NCI-H1417 (cell line): ENCODE measurements around the gene ESR1.

Experiments
- DNase-seq, 3 experiments: peaks; one replicate each; lab custom pipeline; 2025; lab: John Stamatoyannopoulos, UW

Gene ESR1

GRCh38 chr6:151807513-151808370, at the start of gene ESR1:
Gene ESR1, plus strand, starts transcription at chr6:151807682. Its CDS starts 231 bp downstream, at chr6:151807913.
- peak in 2 of 3 experiments; percentile 56 to 58 for DNase-seq

- no peak for DNase-seq
These were observed 47.0 kb upstream of the ESR1 start for GRCh38 chr6:151760486-151760885.

GRCh38 chr6:151761851-151762250, 45.6 kb upstream of the ESR1 start:
- DNase-seq = peak in 1 of 3 experiments; percentile 23

DNA sequence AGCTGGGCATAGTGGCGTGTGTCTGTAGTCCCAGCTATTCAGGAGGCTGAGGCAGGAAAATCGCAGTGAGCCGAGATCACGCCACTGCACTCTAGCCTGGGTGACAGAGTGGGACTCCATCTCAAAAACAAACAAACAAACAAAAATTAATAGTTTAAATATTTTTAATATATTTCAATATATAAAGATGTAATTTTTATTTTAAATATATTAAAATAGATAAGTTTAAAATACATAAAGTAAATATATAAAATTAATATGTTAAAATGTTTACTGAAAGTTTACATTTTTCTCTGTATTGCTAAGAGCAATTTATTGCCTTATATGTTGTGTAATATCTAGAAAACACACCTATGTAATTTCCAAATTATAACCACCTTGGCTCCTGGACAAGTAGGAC, 44.7 kb upstream of the ESR1 start:
- no peak for DNase-seq

- no peak for DNase-seq
These were observed 44.2 kb upstream of the ESR1 start for GRCh38 chr6:151763303-151763702.

- peak in 2 of 3 experiments; percentile 31 to 68 for DNase-seq
These were observed 43.4 kb upstream of the ESR1 start for GRCh38 chr6:151763938-151764680.

DNA sequence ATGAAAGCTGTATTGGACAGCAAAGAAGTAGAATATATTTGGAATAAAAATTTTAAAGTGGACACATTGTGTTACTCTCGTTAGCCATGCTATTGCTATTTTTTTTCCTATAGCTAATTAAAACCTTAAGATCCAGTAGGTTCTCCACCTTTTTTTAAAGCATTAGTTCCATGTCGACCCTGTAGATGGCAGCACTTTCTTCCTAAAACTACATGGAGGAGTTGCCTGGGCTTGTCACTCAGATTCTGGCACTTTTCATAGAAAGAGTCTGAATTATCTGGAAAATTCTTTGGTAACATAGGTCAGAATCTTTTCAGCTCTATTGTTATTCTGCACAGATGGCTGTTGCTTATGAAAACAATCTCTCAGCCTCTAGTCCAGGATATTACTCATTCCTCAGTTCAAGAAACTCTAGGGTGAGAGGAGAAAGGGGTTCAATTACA, 42.0 kb upstream of the ESR1 start:
- DNase-seq = peak; percentile 67 to 86 (median 67)

- DNase-seq = no peak
These were observed 35.0 kb upstream of the ESR1 start for GRCh38 chr6:151772446-151772845.

DNA sequence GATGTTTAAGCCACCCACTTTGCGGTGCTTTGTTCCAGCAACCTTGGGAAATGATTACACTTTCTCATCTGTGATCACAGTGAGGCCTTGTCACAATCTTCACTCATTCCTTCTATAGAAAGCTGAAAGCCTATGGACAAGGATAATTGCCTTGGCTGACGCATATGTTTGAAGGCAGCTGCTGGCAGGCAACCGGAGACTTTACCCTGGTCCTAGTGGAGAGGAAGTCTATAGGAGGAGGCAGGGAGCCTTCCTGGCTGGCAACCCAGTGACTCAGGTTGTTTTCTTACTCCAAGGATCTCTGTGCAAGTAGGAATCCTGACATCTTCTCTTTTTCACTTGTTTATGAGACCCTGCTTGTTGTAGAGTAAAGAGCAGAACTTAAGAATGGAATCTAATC, 34.1 kb upstream of the ESR1 start:
- no peak for DNase-seq

- DNase-seq = no peak
These were observed 24.9 kb upstream of the ESR1 start for GRCh38 chr6:151782560-151782959.

DNA sequence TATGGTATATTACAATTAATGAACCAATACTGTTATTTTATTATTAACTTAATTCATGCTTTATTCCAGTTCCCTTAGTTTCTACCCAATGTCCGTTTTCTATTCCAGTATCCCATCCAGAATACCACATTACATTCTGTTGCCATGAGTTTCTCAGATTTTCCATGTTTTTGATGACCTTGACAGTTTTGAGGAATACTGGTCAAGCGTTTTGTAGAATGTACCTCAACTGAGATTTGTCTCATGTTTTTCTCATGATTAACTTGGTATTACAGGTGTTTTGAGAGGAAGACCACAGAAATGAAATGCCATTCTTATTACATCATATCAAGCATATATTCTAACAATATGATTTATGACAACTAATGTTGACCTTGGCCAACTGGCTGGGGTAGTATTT, 23.8 kb upstream of the ESR1 start:
- DNase-seq = no peak

GRCh38 chr6:151784441-151785214, 22.9 kb upstream of the ESR1 start:
- DNase-seq = no peak

- no peak for DNase-seq
These were observed 10.5 kb upstream of the ESR1 start for GRCh38 chr6:151796842-151797530.

DNA sequence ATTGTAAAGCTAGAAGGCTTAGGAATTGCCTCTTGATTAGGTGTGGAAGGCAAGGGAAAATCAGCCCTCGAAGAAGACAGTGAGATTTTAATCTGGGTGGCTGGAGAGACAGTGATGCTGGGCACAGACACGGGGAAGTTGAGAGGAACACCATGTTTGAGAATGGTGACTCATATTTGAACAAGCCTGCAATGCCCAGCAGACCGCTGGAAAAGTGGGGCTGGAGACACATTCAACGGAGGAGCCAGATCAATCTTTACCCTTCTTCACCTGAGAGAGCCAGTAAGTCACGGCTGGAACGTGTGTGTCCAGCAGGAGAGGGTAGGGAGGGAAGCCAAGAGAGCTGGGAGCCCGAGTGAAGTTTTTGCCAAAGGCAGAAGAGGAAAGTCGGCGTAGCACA, 3.7 kb upstream of the ESR1 start:
- no peak for DNase-seq

DNA sequence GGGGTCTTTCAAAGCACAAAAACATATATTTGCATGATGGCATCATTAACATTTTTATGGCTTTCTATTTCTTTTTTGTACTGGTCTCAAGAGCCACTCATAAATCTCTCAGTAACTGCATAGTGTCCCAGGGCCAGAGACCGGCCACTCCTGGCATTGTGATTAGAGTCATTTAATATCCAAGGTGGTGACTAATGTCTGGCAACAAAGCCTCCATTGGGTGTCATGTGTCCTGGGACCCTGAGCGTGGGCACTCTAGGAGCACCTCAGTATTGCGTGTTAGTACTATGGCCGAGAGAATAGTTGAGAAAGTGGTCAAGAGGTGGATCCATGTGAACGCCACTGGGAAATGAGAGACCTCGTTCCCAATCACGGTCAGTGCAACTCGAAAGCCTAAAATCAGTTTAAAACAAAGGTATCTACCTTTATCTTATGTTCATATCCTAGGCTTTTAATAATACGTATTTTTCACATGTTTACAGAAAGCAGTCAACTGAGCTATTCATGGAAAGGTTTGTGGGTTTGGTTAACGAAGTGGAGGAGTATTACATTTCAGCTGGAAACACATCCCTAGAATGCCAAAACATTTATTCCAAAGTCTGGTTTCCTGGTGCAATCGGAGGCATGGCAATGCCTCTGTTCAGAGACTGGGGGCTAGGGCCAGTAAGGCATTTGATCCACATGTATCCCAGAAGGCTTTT, 2.7 kb upstream of the ESR1 start:
- DNase-seq = no peak

DNA sequence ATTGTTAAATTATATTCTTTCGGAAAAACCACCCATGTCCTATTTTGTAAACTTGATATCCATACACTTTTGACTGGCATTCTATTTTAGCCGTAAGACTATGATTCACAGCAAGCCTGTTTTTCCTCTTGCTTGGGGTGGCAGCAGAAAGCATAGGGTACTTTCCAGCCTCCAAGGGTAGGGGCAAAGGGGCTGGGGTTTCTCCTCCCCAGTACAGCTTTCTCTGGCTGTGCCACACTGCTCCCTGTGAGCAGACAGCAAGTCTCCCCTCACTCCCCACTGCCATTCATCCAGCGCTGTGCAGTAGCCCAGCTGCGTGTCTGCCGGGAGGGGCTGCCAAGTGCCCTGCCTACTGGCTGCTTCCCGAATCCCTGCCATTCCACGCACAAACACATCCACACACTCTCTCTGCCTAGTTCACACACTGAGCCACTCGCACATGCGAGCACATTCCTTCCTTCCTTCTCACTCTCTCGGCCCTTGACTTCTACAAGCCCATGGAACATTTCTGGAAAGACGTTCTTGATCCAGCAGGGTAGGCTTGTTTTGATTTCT, 2.1 kb upstream of the ESR1 start:
- no peak for DNase-seq

GRCh38 chr6:151806757-151807512, 547 bp upstream of the ESR1 start:
- DNase-seq = no peak

DNA sequence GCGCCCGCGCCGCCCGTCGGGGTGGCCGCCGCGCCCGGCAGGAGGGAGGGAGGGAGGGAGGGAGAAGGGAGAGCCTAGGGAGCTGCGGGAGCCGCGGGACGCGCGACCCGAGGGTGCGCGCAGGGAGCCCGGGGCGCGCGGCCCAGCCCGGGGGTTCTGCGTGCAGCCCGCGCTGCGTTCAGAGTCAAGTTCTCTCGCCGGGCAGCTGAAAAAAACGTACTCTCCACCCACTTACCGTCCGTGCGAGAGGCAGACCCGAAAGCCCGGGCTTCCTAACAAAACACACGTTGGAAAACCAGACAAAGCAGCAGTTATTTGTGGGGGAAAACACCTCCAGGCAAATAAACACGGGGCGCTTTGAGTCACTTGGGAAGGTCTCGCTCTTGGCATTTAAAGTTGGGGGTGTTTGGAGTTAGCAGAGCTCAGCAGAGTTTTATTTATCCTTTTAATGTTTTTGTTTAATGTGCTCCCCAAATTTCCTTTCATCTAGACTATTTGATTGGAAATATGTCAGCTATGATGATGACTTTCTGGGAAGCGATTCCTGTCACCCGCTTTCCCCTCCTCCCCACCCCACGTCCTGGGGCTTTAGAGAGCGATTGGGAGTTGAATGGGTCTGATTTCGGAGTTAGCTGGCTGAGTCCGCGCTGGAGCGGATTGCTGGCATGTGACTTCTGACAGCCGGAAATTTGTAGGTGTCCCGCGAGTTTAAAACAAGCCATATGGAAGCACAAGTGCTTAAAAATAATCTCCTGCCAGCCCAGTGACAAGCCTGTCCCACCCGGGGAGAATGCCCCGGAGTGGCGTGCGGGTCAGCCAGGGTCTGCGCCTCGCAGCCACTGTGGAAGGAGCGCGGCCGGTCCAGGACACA, 1.1 kb downstream of the ESR1 start:
- DNase-seq = no peak

- DNase-seq = no peak
These were observed 3.6 kb downstream of the ESR1 start for GRCh38 chr6:151811081-151811480.
